ENCODE results near the gene WWOX. TPM values are rescaled to one million over a fixed set of nuclear protein-coding genes. Genes with fewer than 3 reads are reported as not detected.

Gene WWOX
- total and polyA plus RNA-seq, 4 experiments from 2014 or later = 10.4 to 23.1 (median 17.5) TPM

- Histone ChIP-seq H3K4me1 (ENCODE audit: insufficient read depth, low read length) (no peaks in the 10 kb centered on the region), H3K36me3 (ENCODE audit: insufficient read depth, low read length) (no peaks in the 10 kb centered on the region), H3K4me3 (ENCODE audit: low read length in 2 of 2) (no peak overlapping the region), H3K9me3 (ENCODE audit: control insufficient read depth in 1 of 2, low read length in 2 of 2) (no peaks in the 10 kb centered on the region), H3K27ac (ENCODE audit: low read depth, low read length) (no peak overlapping the region), H3K27me3 (ENCODE audit: insufficient read depth, low read length) (no peaks in the 10 kb centered on the region)
- Mint-ChIP-seq H3K4me1 (no peaks in the 10 kb centered on the region), H3K4me3 (no peak overlapping the region), H3K36me3 (peaks cover 0 to 30% of the 10 kb centered on the region in 2 donors), H3K27ac (no peak overlapping the region), H3K27me3 (no peaks in the 10 kb centered on the region), H3K9me3 (no peaks in the 10 kb centered on the region)
- intact Hi-C loops (cut with micrococcal nuclease) = no loop called here
- POLR2A ChIA-PET (ENCODE audit: partially characterized antibody) = no interaction called here
- no peak for DNase-seq
- CTCF ChIA-PET (ENCODE audit: partially characterized antibody) = no interaction called here
Observed at GRCh38 chr16:78215222-78215621, 115.8 kb downstream of the WWOX start.

GRCh38 chr16:78216166-78216745, 116.8 kb downstream of the WWOX start:
- POLR2A ChIA-PET (ENCODE audit: partially characterized antibody) = no interaction called here
- no peaks in the 10 kb centered on the region for H3K27me3 ChIP-seq (ENCODE audit: insufficient read depth, low read length)
- intact Hi-C loops (cut with micrococcal nuclease) = no loop called here
- no peak overlapping the region for H3K4me3 ChIP-seq (ENCODE audit: low read length in 2 of 2)
- Mint-ChIP-seq H3K4me1 (no peaks in the 10 kb centered on the region), H3K27me3 (no peaks in the 10 kb centered on the region), H3K36me3 (peaks cover 0 to 23% of the 10 kb centered on the region in 2 donors), H3K4me3 (no peak overlapping the region), H3K9me3 (no peaks in the 10 kb centered on the region), H3K27ac (no peak overlapping the region)
- H3K4me1 ChIP-seq (ENCODE audit: insufficient read depth, low read length) = no peaks in the 10 kb centered on the region
- CTCF ChIA-PET (ENCODE audit: partially characterized antibody) = no interaction called here
- no peaks in the 10 kb centered on the region for H3K36me3 ChIP-seq (ENCODE audit: insufficient read depth, low read length)
- no peaks in the 10 kb centered on the region for H3K9me3 ChIP-seq (ENCODE audit: control insufficient read depth in 1 of 2, low read length in 2 of 2)
- no peak for DNase-seq
- no peak overlapping the region for H3K27ac ChIP-seq (ENCODE audit: low read depth, low read length)

- Histone ChIP-seq H3K36me3 (ENCODE audit: insufficient read depth, low read length) (no peaks in the 10 kb centered on the region), H3K4me3 (ENCODE audit: low read length in 2 of 2) (no peak overlapping the region), H3K4me1 (ENCODE audit: insufficient read depth, low read length) (no peaks in the 10 kb centered on the region), H3K27me3 (ENCODE audit: insufficient read depth, low read length) (no peaks in the 10 kb centered on the region), H3K27ac (ENCODE audit: low read depth, low read length) (no peak overlapping the region), H3K9me3 (ENCODE audit: control insufficient read depth in 1 of 2, low read length in 2 of 2) (no peaks in the 10 kb centered on the region)
- Mint-ChIP-seq H3K9me3 (no peaks in the 10 kb centered on the region), H3K4me3 (no peak overlapping the region), H3K27me3 (no peaks in the 10 kb centered on the region), H3K27ac (no peak overlapping the region), H3K4me1 (no peaks in the 10 kb centered on the region), H3K36me3 (peaks cover 0 to 15% of the 10 kb centered on the region in 2 donors)
- CTCF ChIA-PET (ENCODE audit: partially characterized antibody) = no interaction called here
- no peak for DNase-seq
- POLR2A ChIA-PET (ENCODE audit: partially characterized antibody) = no interaction called here
- intact Hi-C loops (cut with micrococcal nuclease) = no loop called here
Observed at GRCh38 chr16:78217276-78217675, 117.8 kb downstream of the WWOX start.

- no peak overlapping the region for H3K27ac Mint-ChIP-seq
- peaks cover 0 to 10% of the 10 kb centered on the region in 2 donors for H3K36me3 Mint-ChIP-seq
- no peaks in the 10 kb centered on the region for H3K27me3 ChIP-seq (ENCODE audit: insufficient read depth, low read length)
- ChIA-PET CTCF (ENCODE audit: partially characterized antibody) (no interaction called here), POLR2A (ENCODE audit: partially characterized antibody) (no interaction called here)
- no peak for DNase-seq
- H3K9me3 ChIP-seq (ENCODE audit: control insufficient read depth in 1 of 2, low read length in 2 of 2) = no peaks in the 10 kb centered on the region
- H3K9me3 Mint-ChIP-seq = no peaks in the 10 kb centered on the region
- no peak overlapping the region for H3K4me3 ChIP-seq (ENCODE audit: low read length in 2 of 2)
- no peaks in the 10 kb centered on the region for H3K27me3 Mint-ChIP-seq
- no peaks in the 10 kb centered on the region for H3K36me3 ChIP-seq (ENCODE audit: insufficient read depth, low read length)
- H3K4me3 Mint-ChIP-seq = no peak overlapping the region
- H3K4me1 Mint-ChIP-seq = no peaks in the 10 kb centered on the region
- intact Hi-C loops (cut with micrococcal nuclease) = no loop called here
- no peaks in the 10 kb centered on the region for H3K4me1 ChIP-seq (ENCODE audit: insufficient read depth, low read length)
- no peak overlapping the region for H3K27ac ChIP-seq (ENCODE audit: low read depth, low read length)
Observed at GRCh38 chr16:78218279-78218678, 118.8 kb downstream of the WWOX start.

- Mint-ChIP-seq H3K4me3 (no peak overlapping the region), H3K9me3 (no peaks in the 10 kb centered on the region), H3K27me3 (no peaks in the 10 kb centered on the region), H3K36me3 (peaks cover 0 to 10% of the 10 kb centered on the region in 2 donors), H3K27ac (no peak overlapping the region), H3K4me1 (no peaks in the 10 kb centered on the region)
- Histone ChIP-seq H3K4me1 (ENCODE audit: insufficient read depth, low read length) (no peaks in the 10 kb centered on the region), H3K27me3 (ENCODE audit: insufficient read depth, low read length) (no peaks in the 10 kb centered on the region), H3K9me3 (ENCODE audit: control insufficient read depth in 1 of 2, low read length in 2 of 2) (no peaks in the 10 kb centered on the region), H3K4me3 (ENCODE audit: low read length in 2 of 2) (no peak overlapping the region), H3K27ac (ENCODE audit: low read depth, low read length) (no peak overlapping the region), H3K36me3 (ENCODE audit: insufficient read depth, low read length) (no peaks in the 10 kb centered on the region)
- ChIA-PET POLR2A (ENCODE audit: partially characterized antibody) (no interaction called here), CTCF (ENCODE audit: partially characterized antibody) (interaction anchor here (1.5 kb wide), 1 partner anchor 16 kb away, joined by 5 read pairs; no protein-coding TSS in a partner anchor)
- no peak for DNase-seq
- intact Hi-C loops (cut with micrococcal nuclease) = no loop called here
Observed at GRCh38 chr16:78218856-78219651, 119.6 kb downstream of the WWOX start.

- Mint-ChIP-seq H3K36me3 (peaks cover 0 to 4% of the 10 kb centered on the region in 2 donors), H3K4me1 (no peaks in the 10 kb centered on the region), H3K27me3 (no peaks in the 10 kb centered on the region), H3K9me3 (no peaks in the 10 kb centered on the region), H3K27ac (no peak overlapping the region), H3K4me3 (no peak overlapping the region)
- ChIA-PET POLR2A (ENCODE audit: partially characterized antibody) (no interaction called here), CTCF (ENCODE audit: partially characterized antibody) (interaction anchor here (1.5 kb wide), 2 partner anchors 14 to 16 kb away, joined by 4 to 5 read pairs; no protein-coding TSS in a partner anchor)
- no peaks in the 10 kb centered on the region for H3K36me3 ChIP-seq (ENCODE audit: insufficient read depth, low read length)
- intact Hi-C loops (cut with micrococcal nuclease) = no loop called here
- H3K27ac ChIP-seq (ENCODE audit: low read depth, low read length) = no peak overlapping the region
- no peaks in the 10 kb centered on the region for H3K4me1 ChIP-seq (ENCODE audit: insufficient read depth, low read length)
- H3K4me3 ChIP-seq (ENCODE audit: low read length in 2 of 2) = no peak overlapping the region
- DNase-seq = no peak
- no peaks in the 10 kb centered on the region for H3K27me3 ChIP-seq (ENCODE audit: insufficient read depth, low read length)
- H3K9me3 ChIP-seq (ENCODE audit: control insufficient read depth in 1 of 2, low read length in 2 of 2) = no peaks in the 10 kb centered on the region
Observed at GRCh38 chr16:78220571-78220970, 121.1 kb downstream of the WWOX start.

- ChIA-PET POLR2A (ENCODE audit: partially characterized antibody) (no interaction called here), CTCF (ENCODE audit: partially characterized antibody) (no interaction called here)
- no peaks in the 10 kb centered on the region for H3K36me3 ChIP-seq (ENCODE audit: insufficient read depth, low read length)
- no peak overlapping the region for H3K27ac ChIP-seq (ENCODE audit: low read depth, low read length)
- DNase-seq = no peak
- H3K27me3 Mint-ChIP-seq = no peaks in the 10 kb centered on the region
- H3K4me1 Mint-ChIP-seq = no peaks in the 10 kb centered on the region
- intact Hi-C loops (cut with micrococcal nuclease) = no loop called here
- no peaks in the 10 kb centered on the region for H3K4me1 ChIP-seq (ENCODE audit: insufficient read depth, low read length)
- H3K27ac Mint-ChIP-seq = no peak overlapping the region
- no peaks in the 10 kb centered on the region for H3K9me3 Mint-ChIP-seq
- H3K9me3 ChIP-seq (ENCODE audit: control insufficient read depth in 1 of 2, low read length in 2 of 2) = no peaks in the 10 kb centered on the region
- no peak overlapping the region for H3K4me3 Mint-ChIP-seq
- peaks cover 0 to 4% of the 10 kb centered on the region in 2 donors for H3K36me3 Mint-ChIP-seq
- no peak overlapping the region for H3K4me3 ChIP-seq (ENCODE audit: low read length in 2 of 2)
- no peaks in the 10 kb centered on the region for H3K27me3 ChIP-seq (ENCODE audit: insufficient read depth, low read length)
Observed at GRCh38 chr16:78221892-78222291, 122.4 kb downstream of the WWOX start.
